HepG2 (cell line): Measurements from ENCODE around the gene SIN3A. TPM values are rescaled to one million over a fixed set of nuclear protein-coding genes. Genes with fewer than 3 reads are reported as not detected.

Source experiments
- FOXO4 ChIP-seq: sonication (generic); formaldehyde crosslinking; conservative IDR thresholded peaks from 2 replicates; pipeline ENCODE4 v1.8.1; 2023; ENCODE audit warnings: missing genetic modification reagents
- IRX3 ChIP-seq: sonication (generic); formaldehyde crosslinking; IDR thresholded peaks from 2 replicates; pipeline ENCODE4 v1.8.1; 2023; ENCODE audit warnings: mild to moderate bottlenecking, low read depth, missing genetic modification reagents, borderline replicate concordance
- JARID2 ChIP-seq: sonication (generic); formaldehyde crosslinking; IDR thresholded peaks from 2 replicates; pipeline ENCODE4 v1.8.1; 2023; ENCODE audit warnings: missing genetic modification reagents, inconsistent platforms; ENCODE audit not compliant: insufficient replicate concordance
- KDM1A ChIP-seq: IDR thresholded peaks from 2 replicates; pipeline ENCODE4 v1.6.1; 2016; ENCODE audit warnings: missing compliant biosample characterization
- NR2F2 ChIP-seq: IDR thresholded peaks from 2 replicates; pipeline ENCODE4 v1.6.1; 2012; ENCODE audit warnings: low read depth, inconsistent platforms, borderline replicate concordance
- POGK ChIP-seq: sonication (generic); formaldehyde crosslinking; conservative IDR thresholded peaks from 2 replicates; pipeline ENCODE4 v1.8.0; 2022; ENCODE audit warnings: mild to moderate bottlenecking, moderate library complexity, missing genetic modification reagents
- RFXAP ChIP-seq: sonication (generic); formaldehyde crosslinking; IDR thresholded peaks from 2 replicates; pipeline ENCODE4 v1.4.0; 2020; ENCODE audit warnings: missing genetic modification reagents, borderline replicate concordance
- SIN3B ChIP-seq: fragments of 150-350 bp; IDR thresholded peaks from 2 replicates; pipeline ENCODE4 v1.6.1; 2014; ENCODE audit warnings: low read length
- SNAPC5 ChIP-seq: sonication (generic); formaldehyde crosslinking; IDR thresholded peaks from 2 replicates; pipeline ENCODE4 v1.8.1; 2023; ENCODE audit warnings: mild to moderate bottlenecking, missing genetic modification reagents, borderline replicate concordance
- SP1 ChIP-seq, 2 experiments: fragments of 450-650 bp in 1 of 2; sonication (generic) in 1 of 2; formaldehyde crosslinking in 1 of 2; IDR thresholded peaks; 2 replicates each; pipeline versions ENCODE4 v1.4.0 to v1.6.1; 2016 to 2020; ENCODE audit warnings: missing genetic modification reagents in 1 of 2
- ZBTB38 ChIP-seq: sonication (generic); formaldehyde crosslinking; IDR thresholded peaks from 2 replicates; pipeline ENCODE4 v1.5.1; 2020; ENCODE audit warnings: mild to moderate bottlenecking, missing genetic modification reagents
- ZFP1 ChIP-seq: IDR thresholded peaks from 2 replicates; pipeline ENCODE4 v1.6.1; 2016
- ZFP82 ChIP-seq: sonication (generic); formaldehyde crosslinking; IDR thresholded peaks from 2 replicates; pipeline ENCODE4 v1.5.1; 2020; ENCODE audit warnings: mild to moderate bottlenecking, missing genetic modification reagents, borderline replicate concordance
- ZNF251 ChIP-seq: sonication (generic); formaldehyde crosslinking; IDR thresholded peaks from 2 replicates; pipeline ENCODE4 v1.9.0; 2021; ENCODE audit warnings: mild to moderate bottlenecking, missing genetic modification reagents
- ZNF253 ChIP-seq: sonication (generic); formaldehyde crosslinking; IDR thresholded peaks from 2 replicates; pipeline ENCODE4 v1.8.0; 2022; ENCODE audit warnings: mild to moderate bottlenecking, missing genetic modification reagents, borderline replicate concordance
- ZNF574 ChIP-seq: sonication (generic); formaldehyde crosslinking; IDR thresholded peaks from 2 replicates; pipeline ENCODE4 v1.4.0; 2020; ENCODE audit warnings: missing genetic modification reagents
- ZNF703 ChIP-seq: sonication (generic); formaldehyde crosslinking; IDR thresholded peaks from 2 replicates; pipeline ENCODE4 v1.5.1; 2020; ENCODE audit warnings: missing genetic modification reagents, mild to moderate bottlenecking, moderate library complexity, borderline replicate concordance
- ZNF713 ChIP-seq: sonication (generic); formaldehyde crosslinking; IDR thresholded peaks from 2 replicates; pipeline ENCODE4 v1.4.0; 2020; ENCODE audit warnings: mild to moderate bottlenecking, missing genetic modification reagents
- polyA plus RNA-seq, 8 experiments: library from polyadenylated mRNA; depleted of rRNA in 3 of 8; stranded (reverse) in 7 of 8; unstranded in 1 of 8; fragments of >200 nt; fragmentation: Illumina TruSeq in 4 of 8; extraction: Trizol in 4 of 8; gene quantifications; 2 replicates each; pipeline versions ENCODE4 v1.2.1 to v1.2.3, GENCODE V29; 2011 to 2016; ENCODE audit warnings: low read depth in 4 of 8, missing spikeins in 1 of 8, mixed read lengths in 1 of 8; ENCODE audit not compliant: insufficient read depth in 1 of 8
- total RNA-seq, 5 experiments: library from RNA; depleted of rRNA; stranded (reverse); fragments of >200 nt; fragmentation: Illumina TruSeq; extraction: Trizol; gene quantifications; 2 replicates each; pipeline ENCODE4 v1.2.3, GENCODE V29; 2016; ENCODE audit warnings: low read depth in 1 of 5
- TF ChIP-seq, protein P1 (sequence below): sonication (generic); formaldehyde crosslinking; conservative IDR thresholded peaks from 2 replicates; pipeline ENCODE4 v1.4.0; 2020; ENCODE audit warnings: mild to moderate bottlenecking, missing genetic modification reagents, moderate library complexity

The SIN3A gene
- total and polyA plus RNA-seq, 2 of the 13 experiments (the other 11 are each of a cell fraction or from before 2014, with no cell fraction given) = 16.1 to 28.1 TPM

- TF ChIP-seq ZNF574 (CRISPR knock-in tag) (peak; percentile 93), JARID2 (peak; percentile 15), SP1 (IDR thresholded peaks at IDR 0.05) (no peak), SP1 (CRISPR knock-in tag; IDR thresholded peaks at IDR 0.05) (peak; percentile 87), POGK (CRISPR knock-in tag) (peak; percentile 21; the same call in 1 of the 2 replicates), ZBTB38 (CRISPR knock-in tag) (peak; percentile 71; the same call in 1 of the 2 replicates), ZNF713 (CRISPR knock-in tag) (peak; percentile 93; the same call in 1 of the 2 replicates), ZNF251 (CRISPR knock-in tag) (no peak), NR2F2 (peak; percentile 74; the same call in 1 of the 2 replicates), SNAPC5 (0 out of 2 replicates have a peak, but pooled peaks have one; percentile 18), ZNF253 (CRISPR knock-in tag) (no peak), RFXAP (peak; percentile 71), SIN3B (peak; percentile 83), FOXO4 (no peak), ZFP1 (CRISPR knock-in tag) (peak; percentile 75), KDM1A (CRISPR knock-in tag) (peak; percentile 34; the same call in 1 of the 2 replicates), IRX3 (CRISPR knock-in tag) (peak; percentile 75; the same call in 1 of the 2 replicates), ZFP82 (CRISPR knock-in tag) (peak; percentile 94), ZNF703 (CRISPR knock-in tag) (peak; percentile 65; the same call in 1 of the 2 replicates)
- TF ChIP-seq, protein P1, sequence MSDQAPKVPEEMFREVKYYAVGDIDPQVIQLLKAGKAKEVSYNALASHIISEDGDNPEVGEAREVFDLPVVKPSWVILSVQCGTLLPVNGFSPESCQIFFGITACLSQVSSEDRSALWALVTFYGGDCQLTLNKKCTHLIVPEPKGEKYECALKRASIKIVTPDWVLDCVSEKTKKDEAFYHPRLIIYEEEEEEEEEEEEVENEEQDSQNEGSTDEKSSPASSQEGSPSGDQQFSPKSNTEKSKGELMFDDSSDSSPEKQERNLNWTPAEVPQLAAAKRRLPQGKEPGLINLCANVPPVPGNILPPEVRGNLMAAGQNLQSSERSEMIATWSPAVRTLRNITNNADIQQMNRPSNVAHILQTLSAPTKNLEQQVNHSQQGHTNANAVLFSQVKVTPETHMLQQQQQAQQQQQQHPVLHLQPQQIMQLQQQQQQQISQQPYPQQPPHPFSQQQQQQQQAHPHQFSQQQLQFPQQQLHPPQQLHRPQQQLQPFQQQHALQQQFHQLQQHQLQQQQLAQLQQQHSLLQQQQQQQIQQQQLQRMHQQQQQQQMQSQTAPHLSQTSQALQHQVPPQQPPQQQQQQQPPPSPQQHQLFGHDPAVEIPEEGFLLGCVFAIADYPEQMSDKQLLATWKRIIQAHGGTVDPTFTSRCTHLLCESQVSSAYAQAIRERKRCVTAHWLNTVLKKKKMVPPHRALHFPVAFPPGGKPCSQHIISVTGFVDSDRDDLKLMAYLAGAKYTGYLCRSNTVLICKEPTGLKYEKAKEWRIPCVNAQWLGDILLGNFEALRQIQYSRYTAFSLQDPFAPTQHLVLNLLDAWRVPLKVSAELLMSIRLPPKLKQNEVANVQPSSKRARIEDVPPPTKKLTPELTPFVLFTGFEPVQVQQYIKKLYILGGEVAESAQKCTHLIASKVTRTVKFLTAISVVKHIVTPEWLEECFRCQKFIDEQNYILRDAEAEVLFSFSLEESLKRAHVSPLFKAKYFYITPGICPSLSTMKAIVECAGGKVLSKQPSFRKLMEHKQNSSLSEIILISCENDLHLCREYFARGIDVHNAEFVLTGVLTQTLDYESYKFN = no peak; the same call in none of the 2 replicates
Observed at GRCh38 chr15:75367913-75368688, 83.4 kb downstream of the SIN3A start, which contains the start of gene MAN2C1 (continued).
